Limb (tissue), 2 donors: ENCODE data around the gene CNOT3.

ENCODE experiments used
- DNase-seq, 2 donors: peaks; one replicate each; pipeline ENCODE4 v3.0.0-alpha.2; 2016; ENCODE audit errors: extremely low spot score in 2 of 2

CNOT3 gene

GRCh38 chr19:54121259-54121658, 16.3 kb upstream of the CNOT3 start:
- DNase-seq: no peak

GRCh38 chr19:54123682-54124081, 13.9 kb upstream of the CNOT3 start:
- no peak for DNase-seq

- DNase-seq: no peak
Measured at GRCh38 chr19:54124393-54124792, 13.2 kb upstream of the CNOT3 start.

GRCh38 chr19:54125713-54126112, 11.8 kb upstream of the CNOT3 start:
- DNase-seq: no peak

- DNase-seq: no peak
Measured at GRCh38 chr19:54127688-54128440, 9.7 kb upstream of the CNOT3 start.

- DNase-seq: no peak
Measured at GRCh38 chr19:54128441-54128725, 9.2 kb upstream of the CNOT3 start.

- no peak for DNase-seq
Measured at GRCh38 chr19:54128796-54129616, 8.6 kb upstream of the CNOT3 start.

- DNase-seq: no peak
Measured at GRCh38 chr19:54129617-54129996, 8.0 kb upstream of the CNOT3 start.

- peak; percentile 33 to 71 for DNase-seq
Measured at GRCh38 chr19:54133312-54133956, 4.1 kb upstream of the CNOT3 start.

GRCh38 chr19:54133957-54134590, 3.5 kb upstream of the CNOT3 start:
- DNase-seq: no peak

- DNase-seq: no peak
Measured at GRCh38 chr19:54136086-54136863, 1.3 kb upstream of the CNOT3 start.

- DNase-seq: peak; percentile 99 to 100
Measured at GRCh38 chr19:54136864-54137698, 481 bp upstream of the CNOT3 start.

- no peak for DNase-seq
Measured at GRCh38 chr19:54138489-54139256, 1.1 kb downstream of the CNOT3 start.

GRCh38 chr19:54141356-54141755, 3.8 kb downstream of the CNOT3 start:
- DNase-seq: no peak

- no peak for DNase-seq
Measured at GRCh38 chr19:54142166-54142780, 4.7 kb downstream of the CNOT3 start.

- DNase-seq: no peak
Measured at GRCh38 chr19:54145541-54146158, 8.1 kb downstream of the CNOT3 start.

- no peak for DNase-seq
Measured at GRCh38 chr19:54147676-54148075, 10.1 kb downstream of the CNOT3 start.

- DNase-seq: no peak
Measured at GRCh38 chr19:54148158-54148557, 10.6 kb downstream of the CNOT3 start.
